NCI-H187 (cell line): ENCODE measurements around the gene CCT5.
"Not testable (repeated sequence)": the region's sequence is repeated elsewhere in the genome, so short reads cannot be mapped to it uniquely, and the experiment has no call there.

Experiments used
- DNase-seq, 2 experiments: peaks; one replicate each; lab custom pipeline; 2025; lab: John Stamatoyannopoulos, UW

CCT5 gene

GRCh38 chr5:10301842-10302610 lies 51.9 kb downstream of the CCT5 start:
- DNase-seq, result no peak

- DNase-seq, result no peak
Observed at GRCh38 chr5:10303201-10303600, 53.1 kb downstream of the CCT5 start.

- DNase-seq, result no peak
Observed at GRCh38 chr5:10303699-10304170, 53.7 kb downstream of the CCT5 start.

- DNase-seq, result no peak
Observed at GRCh38 chr5:10304932-10305331, 54.9 kb downstream of the CCT5 start.

GRCh38 chr5:10306114-10306513 lies 56.0 kb downstream of the CCT5 start:
- DNase-seq, result no peak

GRCh38 chr5:10306806-10307205 lies 56.7 kb downstream of the CCT5 start:
- DNase-seq, result peak; percentile 33 to 56

- DNase-seq, result peak in 1 of 2 experiments; percentile 23
Observed at GRCh38 chr5:10307206-10308148, 57.4 kb downstream of the CCT5 start, which contains the start of gene CMBL. TSS of gene CMBL (minus strand) at chr5:10307902. CDS start at chr5:10290762, 17,140 bp downstream.

GRCh38 chr5:10308844-10309243 lies 58.8 kb downstream of the CCT5 start:
- DNase-seq, result no peak

GRCh38 chr5:10310066-10310779 lies 60.1 kb downstream of the CCT5 start:
- DNase-seq, result no peak

- not testable (repeated sequence) for DNase-seq
Observed at GRCh38 chr5:10310835-10311570, 60.9 kb downstream of the CCT5 start.

GRCh38 chr5:10311595-10312425 lies 61.7 kb downstream of the CCT5 start:
- DNase-seq, result no peak

GRCh38 chr5:10315201-10315600 lies 65.1 kb downstream of the CCT5 start:
- no peak for DNase-seq
